ENCODE data around the gene TMEM225B.
"Not testable (repeated sequence)": the region's sequence is repeated elsewhere in the genome, so short reads cannot be mapped to it uniquely, and the experiment has no call there.

TMEM225B gene, protein sequence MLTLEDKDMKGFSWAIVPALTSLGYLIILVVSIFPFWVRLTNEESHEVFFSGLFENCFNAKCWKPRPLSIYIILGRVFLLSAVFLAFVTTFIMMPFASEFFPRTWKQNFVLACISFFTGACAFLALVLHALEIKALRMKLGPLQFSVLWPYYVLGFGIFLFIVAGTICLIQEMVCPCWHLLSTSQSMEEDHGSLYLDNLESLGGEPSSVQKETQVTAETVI

DNA sequence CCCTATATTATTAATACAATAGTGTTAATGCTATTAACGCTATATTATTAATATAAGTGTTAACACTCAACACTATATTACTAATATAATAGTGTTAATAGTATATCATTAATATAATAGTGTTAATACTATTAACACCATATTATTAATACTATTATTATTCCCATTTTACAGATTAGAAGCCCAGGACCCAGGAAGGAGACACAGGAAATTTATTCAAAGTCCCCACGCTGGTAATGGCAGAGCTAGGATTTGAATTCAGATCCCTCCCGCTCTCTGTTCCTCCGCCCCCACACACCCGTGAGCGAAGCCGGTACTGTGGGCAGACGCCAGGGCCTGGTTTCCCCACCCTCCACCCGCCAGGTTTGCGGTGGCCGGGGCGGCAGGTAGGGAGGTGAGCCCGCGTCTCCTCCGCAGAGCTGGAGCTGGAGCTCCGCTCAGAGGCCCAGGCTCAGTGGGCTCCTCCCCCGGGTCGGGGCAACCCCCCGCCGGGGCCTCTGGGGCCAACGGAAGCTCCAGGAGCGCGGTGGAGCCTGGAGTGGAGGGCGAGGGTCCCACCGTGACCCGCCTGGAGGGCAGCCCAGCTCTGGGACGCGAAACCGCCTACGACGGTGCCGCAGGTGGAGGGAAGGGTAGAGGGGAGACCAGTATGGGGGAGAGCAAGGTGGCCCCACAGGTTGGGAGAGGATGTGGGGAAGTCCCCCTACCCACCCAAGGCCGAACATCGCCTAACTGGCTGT is at the start of gene TMEM225B:
TMEM225B (plus strand) TSS at position 506 of the 740 bp plus-strand sequence. CDS start 6,122 bp downstream, outside the sequence.
- no peak for DNase-seq (ENCODE audit: low spot score)

DNA sequence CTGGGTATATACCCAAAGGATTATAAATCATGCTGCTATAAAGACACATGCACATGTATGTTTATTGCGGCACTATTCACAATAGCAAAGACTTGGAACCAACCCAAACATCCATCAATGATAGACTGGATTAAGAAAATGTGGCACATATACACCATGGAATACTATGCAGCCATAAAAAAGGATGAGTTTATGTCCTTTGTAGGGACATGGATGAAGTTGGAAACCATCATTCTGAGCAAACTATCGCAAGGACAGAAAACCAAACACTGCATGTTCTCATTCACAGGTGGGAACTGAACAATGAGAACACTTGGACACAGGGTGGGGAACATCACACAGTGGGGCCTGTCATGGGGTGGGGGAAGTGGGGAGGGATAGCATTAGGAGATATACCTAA is 48.5 kb upstream of the TMEM225B start:
- not testable (repeated sequence) for DNase-seq (ENCODE audit: low spot score)

DNA sequence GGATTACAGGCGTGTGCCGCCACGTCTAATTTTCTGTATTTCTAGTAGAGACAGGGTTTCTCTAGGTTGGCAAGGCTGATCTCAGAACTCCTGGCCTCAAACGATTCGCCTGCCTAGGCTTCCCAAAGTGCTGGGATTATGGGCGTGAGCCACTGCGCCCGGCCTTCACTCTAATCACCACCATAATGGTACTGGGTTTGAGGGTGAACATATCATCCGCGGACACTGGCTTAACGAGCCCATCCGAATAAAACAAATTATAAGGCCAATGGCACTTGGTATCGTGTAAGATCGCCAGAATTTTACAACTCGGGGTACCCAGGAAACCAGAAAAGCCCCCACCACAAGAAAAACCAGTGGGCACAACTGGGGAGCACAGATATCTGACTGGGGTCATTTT is 46.7 kb upstream of the TMEM225B start:
- no peak for DNase-seq (ENCODE audit: low spot score)

DNA sequence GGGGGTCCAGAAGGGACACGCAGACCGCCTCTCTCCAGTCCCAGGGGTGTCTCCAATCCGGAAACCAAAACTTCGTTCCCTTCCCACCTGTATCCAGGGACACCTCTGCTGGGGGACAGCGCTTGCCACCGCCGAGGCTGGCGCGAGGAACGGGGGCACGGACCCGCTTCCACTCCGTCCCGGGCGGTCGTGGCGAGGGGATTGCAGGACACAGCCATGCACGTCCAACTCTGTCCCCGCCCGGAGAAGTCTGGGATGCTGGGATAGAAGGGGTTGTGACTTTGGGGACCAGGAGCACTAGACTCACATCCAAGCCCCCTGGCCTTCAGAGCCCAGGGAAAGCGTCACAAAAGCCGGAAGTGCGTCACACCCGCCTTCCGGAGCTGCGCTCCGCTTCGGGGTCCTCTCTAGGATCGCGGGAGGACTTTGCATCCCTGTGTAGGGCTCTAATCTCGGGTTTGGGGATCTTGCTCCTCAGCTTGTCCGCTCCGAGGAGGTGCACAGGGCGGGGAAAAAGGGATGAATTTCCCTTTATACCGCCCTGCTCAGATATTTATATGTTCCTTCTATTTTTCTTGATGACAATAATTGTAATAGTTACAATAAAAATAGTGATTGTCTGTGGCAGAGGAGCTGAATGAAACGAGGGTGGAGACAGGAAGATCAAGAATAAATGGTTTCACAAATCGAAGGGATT is 46.2 kb upstream of the TMEM225B start, which contains the start of gene FAM200A:
FAM200A (minus strand) TSS at position 348 of the 697 bp plus-strand sequence. CDS start 3,707 bp downstream, outside the sequence.
- peak; percentile 88 for DNase-seq (ENCODE audit: low spot score)

DNA sequence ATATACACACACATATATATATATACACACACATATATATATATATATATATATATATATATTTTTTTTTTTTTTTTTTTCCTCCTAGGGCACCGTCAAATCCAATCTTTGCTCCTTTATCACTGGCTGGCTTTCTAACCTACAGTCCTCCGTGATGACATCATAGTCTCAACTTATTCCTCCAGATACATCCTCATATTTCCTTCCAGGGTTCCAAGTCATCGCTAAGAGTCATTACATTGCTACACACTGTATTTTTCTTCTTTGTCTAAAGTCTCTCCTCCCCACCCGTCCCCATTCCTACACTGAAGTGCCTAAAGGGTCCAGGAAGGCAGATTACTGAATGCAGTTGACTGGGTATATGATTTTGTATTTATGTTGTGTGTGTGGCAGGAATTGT is 45.0 kb upstream of the TMEM225B start:
- DNase-seq (ENCODE audit: low spot score), result no peak

DNA sequence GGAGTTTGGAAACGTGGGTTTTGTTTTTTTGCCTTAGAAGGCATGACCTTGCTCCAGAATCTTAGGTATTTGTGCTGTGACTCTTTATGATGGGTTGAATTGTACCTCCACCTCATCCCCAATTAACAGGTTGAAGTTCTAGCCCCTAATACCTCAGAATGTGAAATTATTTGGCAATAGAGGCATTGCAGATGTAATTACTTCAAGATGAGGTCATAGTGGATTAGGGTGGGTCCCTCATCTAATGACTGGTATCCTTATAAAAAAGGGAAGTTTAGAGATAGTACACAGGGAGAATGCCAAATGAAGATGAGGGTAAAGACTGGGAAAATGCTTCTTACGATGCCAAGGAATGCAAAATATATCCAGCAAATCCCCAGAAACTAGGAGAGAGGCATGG is 43.1 kb upstream of the TMEM225B start:
- DNase-seq (ENCODE audit: low spot score), result no peak

DNA sequence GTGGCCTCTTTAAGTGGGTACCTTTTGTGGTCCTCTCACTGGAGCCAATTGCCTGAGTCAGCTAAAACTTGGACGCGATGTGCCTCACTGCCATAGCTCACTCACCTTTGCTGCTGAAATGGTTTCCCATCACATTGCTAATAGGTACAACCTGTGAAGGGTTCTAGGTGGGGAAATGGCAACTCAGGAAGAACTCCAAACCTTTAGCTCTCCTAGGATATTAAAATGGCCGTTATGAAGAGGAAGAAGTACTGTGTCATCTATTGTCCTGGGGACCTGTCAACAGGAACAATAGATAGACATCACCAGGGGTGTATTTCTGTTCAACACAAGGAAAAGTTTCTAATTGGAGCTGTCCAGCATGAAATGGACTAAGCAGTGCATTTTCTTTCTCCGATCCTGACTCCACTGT is 40.9 kb upstream of the TMEM225B start:
- no peak for DNase-seq (ENCODE audit: low spot score)

DNA sequence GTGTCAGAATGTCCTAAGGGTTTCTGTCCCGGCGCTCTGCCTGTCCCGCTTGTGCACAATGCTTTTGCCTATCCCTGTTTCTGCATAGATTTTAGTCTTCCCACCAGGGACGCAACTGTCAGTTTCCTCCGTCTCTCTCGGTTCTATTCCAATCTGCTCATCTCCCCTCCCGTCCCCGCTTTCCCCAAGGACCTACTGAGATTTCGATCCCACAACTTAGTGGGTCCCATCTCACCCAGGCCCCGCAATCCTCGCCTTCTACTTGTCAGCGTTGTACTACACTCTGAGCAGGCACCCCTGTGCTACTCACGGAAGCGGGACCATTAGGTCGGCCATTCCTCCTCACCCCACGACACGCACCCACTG is 40.1 kb upstream of the TMEM225B start:
- DNase-seq (ENCODE audit: low spot score), result no peak

DNA sequence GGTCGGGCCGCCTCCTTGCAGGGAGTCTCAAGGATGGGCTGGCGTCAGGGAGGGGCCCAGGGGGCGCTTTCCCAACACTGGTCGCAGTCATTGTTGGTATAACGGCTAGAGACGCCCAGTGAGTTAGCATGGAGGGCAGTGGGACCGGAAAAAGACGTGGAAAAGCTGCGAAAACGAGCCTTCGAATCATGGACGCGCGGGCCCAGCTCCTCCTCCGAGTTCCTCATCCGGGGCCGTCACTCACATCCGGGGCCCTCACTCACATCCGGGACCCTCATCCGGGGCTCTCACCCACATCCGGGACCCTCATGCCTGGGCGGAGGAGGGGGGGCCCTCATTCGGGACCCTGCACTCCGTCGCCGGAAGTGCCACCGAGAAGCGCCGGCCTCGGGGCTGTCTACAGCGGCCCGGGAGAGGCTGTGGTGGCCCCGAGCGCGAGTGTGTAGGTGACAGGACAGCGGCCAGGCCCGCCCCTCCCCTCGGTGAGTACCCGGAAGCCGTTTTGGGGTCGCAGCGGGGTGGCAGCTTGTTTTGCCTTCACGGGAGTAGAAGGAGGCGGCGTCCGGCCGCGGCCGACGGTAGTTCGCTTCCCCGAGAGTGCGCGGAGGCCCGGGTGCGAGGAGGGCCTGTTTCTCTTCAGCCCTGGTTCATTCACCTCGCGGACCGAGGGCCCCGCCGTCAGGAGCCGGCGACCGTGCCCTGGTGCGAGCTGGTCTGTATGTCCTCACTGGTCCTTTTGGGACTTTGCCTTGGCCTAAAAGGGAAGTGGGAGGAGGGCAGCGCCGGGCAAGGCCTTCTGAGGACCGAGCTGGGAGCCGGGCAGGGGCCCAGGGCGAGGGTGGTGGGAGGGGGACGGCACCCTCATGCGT is 39.5 kb upstream of the TMEM225B start, which contains the start of gene ZNF655:
ZNF655 (plus strand) TSS at position 337 of the 869 bp plus-strand sequence. CDS start 1,918 bp downstream, outside the sequence.
- peak; percentile 97 for DNase-seq (ENCODE audit: low spot score)

DNA sequence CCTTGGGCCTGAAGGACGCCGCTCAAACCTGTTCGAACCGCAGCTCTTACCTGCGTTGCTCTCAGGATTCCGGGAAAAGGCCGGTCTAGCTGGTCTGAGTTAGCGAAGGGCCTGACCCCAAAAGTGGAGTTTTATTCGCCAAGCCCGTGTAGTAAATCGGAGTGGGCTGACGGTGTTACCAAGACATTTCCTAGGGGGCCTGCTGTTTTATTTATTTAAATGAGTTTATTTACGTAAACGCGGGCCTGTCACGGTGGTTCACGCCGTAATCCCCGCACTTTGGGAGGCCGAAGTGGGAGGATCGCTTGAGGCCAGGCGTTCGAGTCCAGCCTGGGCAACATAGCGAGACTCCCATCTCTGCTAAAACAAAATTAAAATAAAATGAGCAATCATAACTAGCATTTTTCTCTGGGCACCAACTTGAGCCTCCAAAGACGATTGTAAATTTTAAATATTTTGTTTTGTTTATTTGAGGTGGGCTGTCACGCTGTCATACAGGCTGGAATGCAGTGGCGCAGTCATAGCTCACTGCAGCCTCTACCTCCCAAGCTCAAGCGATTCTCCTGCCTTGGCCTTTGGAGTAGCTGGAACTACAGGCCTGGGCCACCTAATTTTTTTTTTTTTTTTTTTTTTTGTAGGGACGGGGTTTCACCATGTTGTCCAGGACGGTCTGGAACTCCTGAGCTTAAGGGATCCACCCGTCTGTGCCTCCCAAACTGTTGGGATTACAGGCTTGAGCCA is 38.7 kb upstream of the TMEM225B start:
- no peak for DNase-seq (ENCODE audit: low spot score)

DNA sequence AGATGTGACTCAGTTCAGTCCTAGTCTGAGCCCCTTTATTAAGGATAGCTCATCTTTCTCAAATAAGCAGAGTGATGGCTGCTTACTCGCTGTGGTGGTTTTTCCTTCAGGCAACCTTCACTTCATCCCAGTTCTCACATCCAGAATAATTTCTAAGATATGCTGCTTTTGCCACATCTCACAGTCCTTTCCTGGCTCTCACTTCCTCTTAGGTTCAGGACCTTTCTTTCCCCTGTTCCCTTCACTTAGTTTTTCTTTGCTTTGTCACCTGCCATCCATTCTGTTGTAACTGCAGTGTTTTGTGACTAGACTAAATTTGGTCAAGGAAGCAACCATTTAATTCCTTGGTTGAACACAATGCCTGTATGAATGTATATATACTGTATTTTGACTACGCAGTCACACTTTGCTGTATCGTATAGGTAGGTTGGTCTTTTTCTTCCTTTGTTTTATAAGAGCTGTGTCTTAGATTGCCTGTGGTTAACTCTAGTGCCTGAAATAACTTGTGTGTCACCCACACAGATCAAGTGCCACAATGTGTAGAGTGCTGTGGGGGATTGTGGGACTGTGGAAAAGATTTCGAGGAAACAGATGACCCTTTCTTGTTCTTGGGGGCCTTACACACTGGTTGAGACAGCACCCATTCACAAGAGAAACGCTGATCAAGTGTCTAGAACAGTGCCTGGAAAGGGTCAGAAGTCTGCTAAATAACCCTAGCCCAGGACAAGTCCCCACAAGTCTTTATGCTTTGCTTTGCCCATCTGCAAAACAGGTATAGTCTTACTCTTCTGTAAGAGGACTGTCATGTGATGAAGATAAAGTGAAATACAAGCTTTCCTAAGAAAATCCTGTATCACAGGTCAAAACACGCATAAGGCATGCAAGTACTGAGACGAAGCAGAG is 37.0 kb upstream of the TMEM225B start:
- DNase-seq (ENCODE audit: low spot score), result no peak

DNA sequence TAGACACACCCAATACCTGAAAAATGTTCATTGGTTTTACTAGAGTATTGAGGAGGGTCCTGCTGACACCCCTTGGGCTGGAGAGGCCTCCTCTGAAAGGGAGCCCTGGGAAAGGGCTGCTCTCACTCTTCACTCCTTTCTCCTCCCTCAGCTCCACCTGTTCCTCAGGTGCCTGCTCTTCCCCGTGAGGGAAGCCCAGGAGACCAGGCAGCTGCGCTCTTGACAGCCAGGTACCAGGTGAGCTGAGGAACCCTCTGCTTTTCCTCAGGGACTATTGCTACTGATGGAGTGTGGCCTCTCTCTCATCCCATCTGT is 36.4 kb upstream of the TMEM225B start:
- DNase-seq (ENCODE audit: low spot score), result no peak

DNA sequence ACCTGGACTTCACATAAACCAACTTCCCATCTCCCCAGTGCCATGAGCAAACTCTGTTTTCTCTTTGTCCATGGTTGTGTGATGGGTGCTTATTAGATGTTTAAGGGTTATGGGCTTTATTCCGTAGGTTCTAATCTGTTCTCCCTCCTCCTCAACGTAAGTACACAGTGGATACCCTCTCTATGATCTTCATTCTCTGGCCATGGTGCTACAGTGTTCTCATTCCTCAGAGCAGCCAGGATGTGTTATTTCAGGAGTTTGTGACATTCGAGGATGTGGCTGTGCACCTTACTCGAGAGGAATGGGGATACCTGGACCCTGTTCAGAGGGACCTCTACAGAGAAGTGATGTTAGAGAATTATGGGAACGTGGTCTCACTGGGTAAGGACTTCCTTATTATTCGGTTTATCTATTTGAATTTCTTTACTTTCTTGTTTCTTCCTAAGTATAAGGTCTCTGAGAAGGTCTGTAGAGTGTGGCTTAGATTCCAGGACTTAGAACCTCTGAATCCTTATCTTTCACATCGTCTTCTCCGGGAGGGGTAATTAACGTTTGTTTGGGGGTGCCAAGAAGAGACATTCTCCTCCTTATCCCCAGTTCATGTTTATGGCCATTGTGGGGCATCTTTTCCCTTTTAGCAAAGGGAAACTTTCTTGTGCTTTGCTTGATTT is 35.8 kb upstream of the TMEM225B start:
- no peak for DNase-seq (ENCODE audit: low spot score)

DNA sequence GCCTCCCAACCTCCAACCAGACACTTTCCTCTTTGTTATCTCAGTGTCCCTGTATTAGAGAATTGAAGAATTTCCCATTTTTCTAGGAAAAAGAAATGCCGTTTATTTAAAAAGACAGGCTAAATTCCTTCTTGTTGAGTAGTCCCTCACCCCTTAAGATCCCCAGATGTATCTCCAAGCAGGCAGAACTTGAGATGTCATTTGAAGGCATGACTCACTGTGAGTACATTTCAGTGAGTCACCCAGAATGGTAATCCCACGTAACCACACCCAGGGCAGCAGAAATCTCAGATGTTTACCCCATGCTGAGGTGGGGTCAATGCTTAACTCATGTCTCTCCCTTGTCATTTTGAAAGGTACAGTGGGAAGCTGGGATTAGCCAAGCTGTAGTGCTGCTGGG is 35.2 kb upstream of the TMEM225B start:
- no peak for DNase-seq (ENCODE audit: low spot score)

DNA sequence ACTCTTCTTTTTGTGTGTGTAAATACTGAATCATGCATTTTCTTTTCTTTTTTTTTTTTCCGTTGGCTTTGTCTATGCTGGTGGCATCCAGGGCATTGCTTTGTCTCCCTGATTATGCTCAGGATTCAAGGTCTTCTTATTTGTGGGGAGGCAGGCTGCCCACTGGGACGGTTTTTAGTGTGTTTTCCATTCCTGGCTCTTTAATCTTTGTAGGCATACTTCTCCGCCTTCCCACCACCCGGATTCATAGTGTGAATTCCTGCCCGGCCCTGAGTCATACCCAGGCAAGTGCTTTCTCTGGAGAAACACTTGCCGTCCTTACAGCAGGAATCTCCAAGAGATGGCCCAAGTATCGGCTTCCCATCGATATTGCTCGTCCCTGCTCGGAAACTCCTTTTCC is 34.4 kb upstream of the TMEM225B start:
- no peak for DNase-seq (ENCODE audit: low spot score)

DNA sequence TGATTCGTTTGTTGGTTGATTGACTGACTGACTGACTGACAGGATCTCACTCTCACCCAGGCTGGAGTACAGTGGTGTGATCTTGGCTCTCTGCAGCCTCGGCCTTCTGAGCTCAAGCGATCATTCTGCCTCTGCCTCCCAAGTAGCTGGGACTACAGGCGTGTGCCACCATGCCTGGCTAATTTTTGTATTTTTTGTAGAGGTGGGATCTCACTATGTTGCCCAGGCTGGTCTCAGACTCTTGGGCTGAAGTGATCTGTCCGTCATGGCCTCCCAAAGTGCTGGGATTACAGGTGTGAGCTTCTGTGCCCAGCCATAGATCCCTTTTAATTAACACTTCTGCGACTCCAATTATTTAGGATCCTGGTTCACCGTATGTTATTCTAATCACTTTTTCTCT is 29.3 kb upstream of the TMEM225B start:
- not testable (repeated sequence) for DNase-seq (ENCODE audit: low spot score)

DNA sequence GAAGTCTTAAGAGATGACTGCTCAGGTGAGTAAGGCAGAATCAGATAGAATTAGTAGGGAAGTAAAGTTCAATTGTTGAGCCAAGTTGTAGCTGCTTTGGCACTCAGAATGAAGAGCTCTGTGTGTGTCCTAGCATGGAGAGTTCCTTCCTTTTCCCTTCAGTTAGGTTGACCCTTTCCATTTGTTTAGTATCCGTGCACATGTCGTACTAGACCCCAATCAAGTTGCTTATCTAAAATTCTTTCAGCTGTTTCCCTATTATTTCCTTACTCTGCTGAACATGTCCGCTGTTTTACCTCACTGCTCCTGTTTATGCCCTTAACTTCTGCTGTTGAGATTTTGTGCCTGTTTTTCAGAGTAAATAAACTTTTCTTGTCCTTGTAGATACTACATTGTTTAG is 26.3 kb upstream of the TMEM225B start:
- DNase-seq (ENCODE audit: low spot score), result no peak

DNA sequence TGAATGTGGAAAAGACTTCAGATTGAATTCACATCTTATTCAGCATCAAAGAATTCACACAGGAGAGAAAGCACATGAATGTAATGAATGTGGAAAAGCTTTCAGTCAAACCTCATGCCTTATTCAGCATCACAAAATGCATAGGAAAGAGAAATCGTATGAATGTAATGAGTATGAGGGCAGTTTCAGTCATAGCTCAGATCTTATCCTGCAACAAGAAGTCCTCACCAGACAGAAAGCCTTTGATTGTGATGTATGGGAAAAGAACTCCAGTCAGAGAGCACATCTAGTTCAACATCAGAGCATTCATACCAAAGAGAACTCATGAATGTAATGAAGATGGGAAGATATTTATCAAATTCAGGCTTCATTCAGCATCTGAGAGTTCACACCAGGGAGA is 24.8 kb upstream of the TMEM225B start:
- no peak for DNase-seq (ENCODE audit: low spot score)

DNA sequence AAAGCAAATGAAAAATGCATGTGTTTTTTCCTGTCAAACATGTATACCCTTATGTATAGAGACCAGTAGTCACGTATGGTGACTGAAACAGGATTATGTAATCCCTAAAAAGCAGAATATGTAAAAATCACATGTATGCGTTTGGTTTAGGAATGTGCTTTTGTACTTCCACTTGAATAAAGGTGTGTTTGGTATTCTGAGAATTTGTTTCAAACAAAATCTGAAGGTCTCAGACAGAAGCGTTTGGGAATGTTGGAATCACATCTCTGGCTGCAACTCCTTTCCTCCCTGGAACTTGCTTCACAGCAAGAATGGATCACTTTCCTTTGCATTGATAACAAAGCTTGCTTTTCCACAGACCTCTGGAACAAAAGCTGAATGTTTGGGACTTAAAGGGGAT is 21.8 kb upstream of the TMEM225B start:
- no peak for DNase-seq (ENCODE audit: low spot score)
